CD4-positive, alpha-beta T cell treated with Interleukin-17A for 1 hour (primary cell): Measurements from ENCODE around the gene UQCR11.

Source experiments
- DNase-seq: peaks from one replicate; pipeline ENCODE4 v3.0.0-alpha.2; 2020

UQCR11 gene

DNA sequence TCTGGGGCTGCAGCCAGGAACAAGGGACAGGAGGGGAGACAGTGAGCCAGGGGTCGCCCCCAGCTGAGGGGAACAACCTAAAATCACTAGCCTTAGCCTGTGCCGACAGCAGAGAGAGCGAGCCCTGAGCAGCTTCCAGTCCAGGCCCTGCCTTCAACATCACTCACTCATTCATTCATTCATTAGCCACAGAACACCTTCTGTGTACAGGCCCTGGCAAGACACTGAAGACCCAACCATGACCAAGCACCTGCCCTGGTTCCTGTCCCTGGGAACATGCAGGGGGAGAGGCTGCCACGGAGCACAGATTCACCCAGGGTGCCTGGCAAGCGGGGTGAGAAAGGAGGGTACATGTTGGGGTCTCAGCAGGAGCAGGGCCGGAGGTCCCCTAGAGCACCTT lies 42.0 kb downstream of the UQCR11 start:
- DNase-seq = no peak

DNA sequence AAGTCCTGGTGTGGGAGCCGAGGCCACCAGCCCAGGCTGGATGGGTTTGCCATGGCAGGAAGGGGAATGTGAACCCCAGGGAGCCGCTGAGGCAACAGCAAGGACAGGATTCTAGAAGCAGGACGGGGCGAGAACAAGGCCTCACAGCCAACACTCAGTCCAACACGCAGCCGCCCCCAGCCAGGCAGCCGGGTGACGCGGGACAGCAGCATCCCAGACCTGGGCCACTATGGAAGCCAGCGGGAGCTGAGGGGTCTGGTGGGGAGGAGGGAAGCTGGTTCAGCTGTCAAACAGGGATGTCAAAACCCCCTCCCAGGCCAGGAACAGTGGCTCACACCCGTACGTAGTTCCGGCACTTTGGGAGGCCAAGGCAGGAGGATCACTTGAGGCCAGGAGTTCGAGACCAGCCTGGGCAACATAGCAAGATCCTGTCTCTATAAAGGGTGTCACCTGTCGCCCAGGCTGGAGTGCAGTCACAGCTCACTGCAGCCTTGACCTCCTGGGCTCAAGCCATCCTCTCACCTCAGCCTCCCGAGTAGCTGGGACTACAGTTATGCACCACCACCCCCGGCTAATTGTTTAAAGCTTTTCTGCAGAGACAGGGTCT lies 43.9 kb downstream of the UQCR11 start:
- DNase-seq = no peak

DNA sequence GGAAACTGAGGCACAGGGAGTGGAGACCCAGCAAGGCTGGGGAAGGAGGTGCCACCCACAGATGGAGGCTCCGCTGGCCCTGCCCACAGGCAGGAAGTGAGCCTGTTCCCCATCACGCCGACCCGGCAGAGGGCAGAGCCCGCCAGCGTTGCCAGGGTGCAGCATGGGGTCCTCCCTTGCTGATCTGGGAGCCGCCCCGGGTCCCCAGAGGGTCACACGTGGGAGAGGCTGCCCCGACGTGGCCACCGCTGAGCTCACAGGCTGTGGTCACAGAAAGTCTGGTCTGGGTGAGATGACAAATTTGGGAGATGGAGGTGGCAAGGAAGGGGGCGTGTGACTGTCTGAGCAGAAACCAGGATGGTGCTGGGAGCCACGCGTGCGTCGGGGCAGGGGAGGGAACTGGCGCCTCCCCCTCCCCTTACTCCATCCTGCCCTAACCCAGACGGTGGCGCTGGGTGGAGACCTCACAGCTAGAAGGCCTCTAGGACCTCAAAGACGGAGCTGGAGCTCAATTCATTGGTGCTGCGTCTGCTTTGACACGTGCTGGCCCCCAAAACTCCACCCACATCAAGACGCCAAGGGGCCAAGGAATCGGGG lies 44.9 kb downstream of the UQCR11 start:
- no peak for DNase-seq

DNA sequence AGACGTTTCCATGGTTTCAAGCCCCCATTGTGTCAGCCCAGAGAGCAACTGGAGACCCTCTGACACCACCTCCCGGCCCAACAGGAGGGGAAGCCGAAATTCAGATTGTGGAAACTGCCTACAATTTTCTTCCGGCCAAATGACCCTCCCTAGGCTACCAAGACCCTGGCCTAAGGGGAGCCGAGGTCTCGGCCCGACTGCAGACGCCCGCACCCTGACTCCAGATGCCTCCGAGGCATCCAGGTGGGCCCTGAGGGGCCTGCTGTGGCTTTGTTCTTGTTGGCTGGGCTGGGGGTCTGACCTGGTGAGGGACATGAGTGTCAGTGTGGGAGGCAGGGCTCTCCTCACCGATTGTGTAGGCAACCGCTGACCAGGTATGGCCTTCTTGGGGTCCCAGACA lies 46.7 kb downstream of the UQCR11 start:
- DNase-seq = no peak

DNA sequence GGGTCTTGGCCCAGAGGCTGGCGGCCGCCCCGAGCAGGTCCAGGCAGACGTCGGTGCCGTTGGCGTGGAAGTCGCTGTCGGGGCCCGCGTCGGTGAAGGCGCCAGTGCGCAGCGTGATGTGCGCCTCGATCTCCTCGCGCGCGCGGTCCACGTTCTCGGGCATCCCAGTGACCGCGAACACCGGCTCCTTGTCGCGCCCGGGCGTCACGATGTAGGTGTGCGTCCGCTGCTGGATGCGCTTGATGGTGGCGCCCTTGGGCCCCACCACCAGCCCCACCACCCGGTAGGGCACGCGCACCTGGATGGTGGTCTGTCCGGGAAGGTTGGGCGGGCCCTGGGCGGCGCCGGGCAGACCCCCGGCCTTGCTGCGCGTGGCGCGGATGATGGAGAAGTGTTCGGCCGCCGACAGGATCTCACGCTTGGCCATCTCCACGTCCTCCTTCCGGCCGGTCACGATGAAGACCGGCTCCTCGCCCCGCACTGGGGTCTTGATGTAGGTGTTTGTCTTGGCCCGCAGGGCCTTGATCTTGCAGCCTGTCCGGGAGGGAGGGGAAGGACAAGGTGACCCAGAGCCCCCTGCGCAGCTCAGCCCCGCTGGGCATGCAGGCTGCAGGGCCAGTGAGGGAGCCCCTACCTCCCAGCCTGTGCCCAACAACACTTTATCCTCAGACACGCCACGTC lies 48.7 kb downstream of the UQCR11 start:
- DNase-seq = no peak

DNA sequence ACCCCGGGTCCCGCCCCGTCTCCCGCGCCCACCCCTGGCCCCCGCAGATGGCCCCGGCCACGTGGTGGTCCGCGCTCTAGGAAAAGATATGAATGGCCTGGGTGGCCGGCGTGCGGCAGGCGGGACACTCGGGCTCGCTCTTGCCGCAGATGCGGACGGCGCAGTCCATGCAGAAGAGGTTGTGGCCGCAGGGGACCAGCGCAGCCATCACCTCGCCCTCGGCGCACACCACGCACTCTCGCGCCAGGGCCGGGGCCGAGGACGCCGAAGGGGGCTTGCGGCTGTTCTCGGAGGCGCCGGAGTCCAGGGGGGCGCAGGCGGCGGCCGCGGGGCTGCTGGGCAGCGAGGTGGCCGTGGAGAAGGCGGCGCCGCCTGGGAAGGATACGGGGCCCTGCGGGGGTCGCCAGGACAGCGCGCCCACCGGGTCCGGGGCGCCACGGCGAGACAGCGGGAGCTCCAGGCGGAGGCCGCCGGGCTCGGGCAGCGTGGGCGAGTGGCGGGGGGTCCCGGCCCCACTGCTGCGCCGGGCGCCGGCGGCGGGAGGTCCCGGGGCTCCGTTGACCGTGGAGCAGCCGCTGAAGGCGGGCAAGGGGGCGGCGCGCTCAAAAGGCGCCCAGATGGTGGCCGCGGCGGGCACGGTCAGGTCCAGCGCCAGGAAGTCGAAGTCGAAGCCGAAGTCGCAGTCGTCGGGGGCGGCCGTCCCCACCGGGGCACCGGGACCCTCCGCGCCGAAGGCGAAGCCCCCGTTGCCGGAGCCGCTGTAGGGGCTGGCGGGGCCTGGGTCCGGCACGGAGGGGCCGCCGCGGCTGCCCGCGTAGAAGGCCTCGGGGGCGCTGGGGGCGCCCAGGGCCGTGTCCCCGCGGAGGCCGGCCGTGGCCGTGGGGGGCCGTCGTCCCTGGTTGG lies 49.5 kb downstream of the UQCR11 start:
- no peak for DNase-seq

DNA sequence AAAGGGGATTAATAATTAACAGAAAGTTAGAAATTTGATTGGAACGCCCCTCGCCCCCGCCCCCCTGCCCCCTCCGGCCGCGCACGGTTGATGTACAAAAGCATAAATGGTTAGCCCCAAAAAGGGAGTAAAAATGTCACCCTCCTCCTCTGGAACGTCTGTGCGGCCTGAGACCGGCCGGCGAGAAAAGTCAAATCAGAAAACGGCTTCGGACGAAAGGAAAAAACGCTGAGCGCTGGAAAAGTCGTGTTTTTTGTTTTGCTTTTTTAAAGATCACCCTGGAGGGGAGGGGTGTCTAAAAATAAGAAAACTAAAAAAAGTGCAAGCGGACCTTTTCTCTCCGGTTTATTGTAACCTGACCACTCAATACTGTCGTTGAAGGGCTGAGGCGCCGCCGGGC lies 50.3 kb downstream of the UQCR11 start:
- no peak for DNase-seq

DNA sequence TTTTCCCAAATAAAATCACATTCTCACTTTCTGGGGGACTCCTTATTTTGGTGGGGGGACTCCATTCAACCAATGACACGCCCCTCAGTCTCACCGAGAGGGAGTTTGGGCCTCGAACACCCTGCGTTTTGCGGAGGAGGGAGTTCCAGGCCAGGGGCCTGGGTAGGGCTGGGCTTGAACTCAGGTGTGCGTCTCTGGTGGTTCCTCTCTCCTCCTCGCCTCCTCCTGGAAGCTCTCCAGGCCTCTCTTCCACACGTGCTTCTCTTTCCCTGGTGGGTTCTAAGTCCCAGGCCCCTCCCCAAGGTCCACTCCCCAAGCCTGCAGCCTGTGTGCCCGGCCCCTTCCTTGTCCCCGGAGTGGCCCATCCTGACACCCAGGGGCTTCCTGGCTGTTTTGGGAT lies 51.8 kb downstream of the UQCR11 start:
- no peak for DNase-seq

DNA sequence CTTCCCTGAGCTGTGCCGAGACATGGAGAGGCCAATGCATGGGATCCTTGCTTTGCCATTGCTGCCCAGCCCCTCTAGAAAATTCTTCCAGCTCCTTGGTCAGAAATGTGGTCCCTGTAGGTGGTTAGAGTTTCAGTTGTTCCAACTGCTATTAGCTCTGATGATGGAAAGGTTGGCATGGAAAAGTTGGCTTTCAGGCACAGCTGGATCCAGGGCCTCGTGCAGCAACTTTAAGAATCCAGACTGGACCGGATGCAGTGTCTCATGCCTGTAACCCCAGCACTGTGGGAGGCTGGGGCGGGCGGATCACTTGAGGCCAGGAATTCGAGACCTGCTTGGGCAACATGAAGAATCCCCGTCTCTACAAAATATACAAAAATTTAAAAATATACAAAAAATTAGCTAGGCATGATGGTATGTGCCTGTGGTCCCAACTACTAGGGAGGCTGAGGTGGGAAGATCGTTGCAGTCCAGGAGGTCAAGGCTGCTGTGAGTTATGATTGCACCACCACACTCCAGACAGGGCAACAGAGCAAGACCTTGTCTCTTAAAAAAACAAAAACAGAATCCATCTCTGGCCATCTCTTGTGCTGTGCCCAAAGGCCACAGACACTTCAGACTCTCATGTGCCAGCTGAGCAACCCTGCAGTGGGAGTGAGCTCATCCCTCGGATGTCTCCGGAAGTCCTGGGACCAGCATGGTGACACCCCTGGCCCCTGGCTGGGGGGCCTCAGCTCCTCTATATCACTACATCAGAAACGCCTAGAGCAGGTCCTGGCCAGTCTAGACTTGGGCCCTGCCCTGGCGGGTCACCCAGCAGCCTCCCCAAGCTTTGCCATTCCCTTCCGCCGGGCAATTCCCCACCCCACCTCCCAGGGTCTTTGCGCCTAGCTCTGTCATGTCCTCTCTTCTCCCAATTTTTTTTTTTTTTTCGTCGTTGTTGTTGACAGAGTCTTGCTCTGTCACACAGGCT lies 53.9 kb downstream of the UQCR11 start:
- DNase-seq = no peak

DNA sequence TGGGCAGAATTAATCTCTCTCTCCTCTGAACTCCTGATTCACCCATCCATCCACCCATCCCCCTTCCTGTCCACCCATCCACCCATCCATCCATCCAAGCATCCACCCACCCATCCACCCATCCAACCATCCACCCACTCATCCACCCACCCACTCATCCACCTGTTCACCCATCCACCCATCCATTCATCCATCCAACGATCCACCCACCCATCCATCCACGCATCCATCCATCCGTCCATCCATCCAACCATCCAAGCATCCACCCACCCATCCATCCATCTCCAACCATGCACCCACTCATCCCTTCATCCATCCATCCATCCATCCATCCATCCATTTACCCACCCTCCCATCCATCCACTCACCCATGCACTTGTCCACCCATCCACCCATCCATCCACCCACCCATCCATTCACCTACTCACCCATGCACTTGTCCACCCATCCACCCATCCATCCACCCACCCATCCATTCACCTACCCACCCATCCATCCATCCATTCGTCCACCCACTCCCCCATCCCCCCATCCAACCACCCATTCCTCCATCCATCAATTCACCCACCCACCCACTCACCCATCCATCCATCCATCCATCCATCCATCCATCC lies 55.8 kb downstream of the UQCR11 start:
- no peak for DNase-seq
